Small intestine (tissue), 7 donors: ENCODE measurements around the gene HUS1B. TPM values are rescaled to one million over a fixed set of nuclear protein-coding genes. Genes with fewer than 3 reads are reported as not detected.
"Not testable (repeated sequence)": the region's sequence is repeated elsewhere in the genome, so short reads cannot be mapped to it uniquely, and the experiment has no call there.

Experiments
- DNase-seq, 2 donors: peaks; one replicate each; pipeline versions ENCODE4 v3.0.0 to v3.0.0-alpha.2; 2013
- FAIRE-seq: peaks from 2 replicates; lab custom pipeline; 2012; peaks lifted over from hg19 to GRCh38; lab: Jason Lieb, UNC
- H3K27ac ChIP-seq, 3 donors: one replicate each; pipeline ENCODE4 v1.5.1; 2013; ENCODE audit warnings: low read length in 2 of 3, mild to moderate bottlenecking in 2 of 3, control low read depth in 1 of 3, inconsistent platforms in 1 of 3, low read depth in 1 of 3, moderate library complexity in 1 of 3
- H3K27me3 ChIP-seq, 3 donors: one replicate each; pipeline ENCODE4 v1.6.1; 2013; ENCODE audit warnings: low read length in 3 of 3, inconsistent platforms in 1 of 3; ENCODE audit not compliant: control insufficient read depth in 3 of 3, insufficient read depth in 3 of 3
- H3K36me3 ChIP-seq, 3 donors: one replicate each; pipeline ENCODE4 v1.6.1; 2013; ENCODE audit warnings: low read length in 3 of 3, inconsistent platforms in 1 of 3, low read depth in 1 of 3, mild to moderate bottlenecking in 1 of 3, moderate library complexity in 1 of 3; ENCODE audit not compliant: control insufficient read depth in 3 of 3, insufficient read depth in 2 of 3
- H3K4me1 ChIP-seq, 3 donors: one replicate each; pipeline ENCODE4 v1.6.1; 2013; ENCODE audit warnings: low read length in 2 of 3, inconsistent platforms in 1 of 3, low read depth in 1 of 3, mild to moderate bottlenecking in 1 of 3, moderate library complexity in 1 of 3; ENCODE audit not compliant: control insufficient read depth in 3 of 3, insufficient read depth in 2 of 3
- H3K4me3 ChIP-seq, 3 donors: one replicate each; pipeline ENCODE4 v1.5.1; 2013; ENCODE audit warnings: low read length in 3 of 3, control low read depth in 1 of 3, inconsistent platforms in 1 of 3, low read depth in 1 of 3, mild to moderate bottlenecking in 1 of 3, moderate library complexity in 1 of 3
- H3K9me3 ChIP-seq, 2 donors: one replicate each; pipeline ENCODE4 v1.6.1; 2013; ENCODE audit warnings: low read depth in 1 of 2, low read length in 1 of 2; ENCODE audit not compliant: control insufficient read depth in 2 of 2, insufficient read depth in 1 of 2
- WGBS, 3 donors: extraction: QIAGEN DNeasy Blood & Tissue Kit; methylation state at CpG; one replicate each; pipeline ENCODE4 v1.1.7; 2013; 5-methylcytosine and 5-hydroxymethylcytosine counted together
- polyA plus RNA-seq, 4 donors: library from polyadenylated mRNA; stranded (reverse) in 3 of 4; unstranded in 1 of 4; fragments of 200-250 nt in 3 of 4; fragments of 120-200 nt in 1 of 4; gene quantifications; one replicate each; pipeline versions ENCODE4 v1.2.1 to v1.2.3, GENCODE V29; 2013
- donor health status: healthy with polysubstance abuse.
- donor health status: control.
- donor health status: control.
- donor health status: Bipolar disorder and iron deficiency.
- donor health status: healthy.

HUS1B gene
- polyA plus RNA-seq, 4 donors = 0.19 to 0.27 TPM; not detected in 2

DNA sequence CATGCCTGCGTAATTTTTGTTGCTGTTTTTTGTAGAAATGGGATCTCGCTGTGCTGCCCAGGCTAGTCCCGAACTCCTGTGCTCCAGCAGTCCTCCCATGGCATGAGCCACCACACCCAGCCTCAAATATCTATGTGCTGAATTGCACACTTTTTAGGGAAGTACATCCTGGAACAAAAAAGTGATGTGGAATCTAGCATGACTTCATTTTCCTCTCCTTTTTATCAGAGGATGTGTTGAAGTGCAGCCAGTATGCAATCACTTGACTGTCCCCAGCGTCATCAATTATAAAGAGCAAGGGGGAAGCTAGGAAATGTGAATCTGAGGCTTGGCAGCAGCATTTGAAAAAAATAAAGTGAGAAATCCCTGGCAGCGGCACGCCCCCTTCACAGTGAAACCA, 42.4 kb upstream of the HUS1B start:
- FAIRE-seq = no peak
- no peaks in the 10 kb centered on the region for H3K9me3 ChIP-seq
- peaks cover 0 to 13% (median 0%) of the 10 kb centered on the region in 3 donors for H3K27me3 ChIP-seq
- 62 to 69% (median 68%) methylated on average over 6 of the region's 6 CpGs for WGBS, 3 donors
- H3K4me1 ChIP-seq = no peaks in the 10 kb centered on the region
- DNase-seq = no peak
- H3K4me3 ChIP-seq = no peak overlapping the region
- peak overlapping the region in 1 of 3 donors; percentile 20 for H3K27ac ChIP-seq
- no peaks in the 10 kb centered on the region for H3K36me3 ChIP-seq

DNA sequence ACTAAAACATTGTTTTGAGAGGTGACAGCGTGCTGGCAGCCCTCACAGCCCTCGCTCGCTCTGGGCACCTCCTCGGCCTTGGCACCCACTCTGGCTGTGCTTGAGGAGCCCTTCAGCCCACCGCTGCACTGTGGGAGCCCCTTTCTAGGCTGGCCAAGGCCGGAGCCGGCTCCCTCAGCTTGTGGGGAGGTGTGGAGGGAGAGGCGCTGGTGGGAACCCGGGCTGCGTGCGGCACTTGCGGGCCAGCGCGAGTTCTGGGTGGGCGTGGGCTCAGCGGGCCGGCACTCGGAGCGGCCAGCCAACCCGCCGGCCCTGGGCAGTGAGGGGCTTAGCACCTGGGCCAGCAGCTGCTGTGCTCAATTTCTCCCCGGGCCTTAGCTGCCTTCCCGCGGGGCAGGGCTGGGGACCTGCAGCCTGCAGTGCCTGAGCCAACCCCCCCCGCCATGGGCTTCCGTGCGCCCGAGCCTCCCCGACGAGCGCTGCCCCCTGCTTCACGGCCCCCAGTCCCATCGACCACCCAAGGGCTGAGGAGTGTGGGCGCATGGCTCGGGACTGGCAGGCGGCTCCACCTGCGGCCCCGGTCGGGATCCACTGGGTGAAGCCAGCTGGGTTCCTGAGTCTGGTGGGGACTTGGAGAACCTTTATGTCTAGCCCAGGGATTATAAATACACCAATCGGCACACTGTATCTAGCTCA, 37.7 kb upstream of the HUS1B start:
- DNase-seq, FAIRE-seq: not testable (repeated sequence)
- WGBS, 3 donors = 97 to 98% (median 97%) methylated on average over 37 to 40 of the region's 40 CpGs

DNA sequence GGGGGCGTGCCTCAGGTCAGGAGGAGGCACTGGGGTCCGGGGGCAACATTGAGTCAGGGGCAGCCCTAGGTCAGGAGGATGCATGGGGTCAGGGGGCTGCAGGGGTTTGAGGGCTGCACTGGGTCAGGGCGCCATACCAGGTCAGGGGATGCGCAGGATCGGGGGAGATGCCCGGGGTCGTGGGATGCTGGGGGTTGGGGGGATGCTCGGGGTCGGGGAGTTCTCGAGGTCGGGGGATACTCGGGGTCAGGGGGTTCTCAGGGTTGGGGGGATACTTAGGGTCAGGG, 36.8 kb upstream of the HUS1B start:
- Histone ChIP-seq H3K36me3 (peaks cover 0 to 5% (median 0%) of the 10 kb centered on the region in 3 donors), H3K27me3 (no peaks in the 10 kb centered on the region), H3K9me3 (no peaks in the 10 kb centered on the region), H3K4me1 (peaks cover 0 to 3% (median 0%) of the 10 kb centered on the region in 3 donors), H3K27ac (no peak overlapping the region), H3K4me3 (peak overlapping the region in 1 of 3 donors; percentile 85)
- DNase-seq (no peak), FAIRE-seq (no peak)
- WGBS, 3 donors = 73 to 89% (median 84%) methylated on average over 10 to 12 of the region's 12 CpGs

More for the DNA sequence above, 37.7 kb upstream of the HUS1B start:
- not testable (repeated sequence) for H3K9me3 ChIP-seq, H3K4me3 ChIP-seq, H3K36me3 ChIP-seq, H3K27ac ChIP-seq, H3K27me3 ChIP-seq, H3K4me1 ChIP-seq

DNA sequence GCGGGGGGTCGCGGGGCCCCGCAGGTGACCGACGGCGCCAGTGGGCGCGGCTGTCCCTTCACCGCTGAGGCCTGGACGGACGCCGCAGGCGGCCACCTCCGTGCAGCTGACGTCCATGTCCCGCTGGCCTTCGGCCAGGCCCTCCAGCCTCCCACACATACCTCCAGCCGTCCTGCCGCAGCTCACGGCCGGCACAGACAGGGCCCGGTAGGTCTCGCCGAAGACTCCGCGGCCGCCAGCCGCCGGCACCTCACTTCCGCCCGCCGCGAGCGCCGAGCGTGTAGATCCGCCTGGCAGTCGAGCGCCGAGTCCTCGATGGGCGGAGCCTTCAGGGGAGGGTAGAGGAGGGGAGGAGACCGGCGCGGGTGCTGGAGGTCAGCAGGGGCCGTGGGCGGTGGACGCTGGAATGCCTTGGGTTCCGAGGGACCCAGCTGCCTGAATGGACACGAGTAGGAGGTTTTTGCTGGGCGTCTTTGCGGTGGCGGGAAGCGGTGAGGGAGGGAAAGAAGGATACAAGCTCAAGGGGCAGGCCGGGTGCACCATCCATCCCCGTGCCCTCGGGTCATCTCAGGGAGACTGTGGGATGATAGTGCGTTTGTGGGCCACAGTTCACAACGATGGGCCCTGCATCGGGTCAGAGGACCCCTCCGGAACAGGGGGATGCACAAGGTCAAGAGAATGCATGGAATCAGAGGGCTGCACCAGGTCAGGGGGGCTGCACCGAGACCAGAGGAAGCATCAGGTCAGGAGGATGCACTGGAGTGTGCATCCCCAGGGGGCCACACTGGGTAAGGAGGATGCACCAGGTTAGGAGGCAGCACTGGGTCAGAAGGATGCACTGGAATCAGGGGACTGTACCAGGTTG, 36.2 kb upstream of the HUS1B start, which contains the start of gene EXOC2:
TSS of gene EXOC2 (minus strand) at position 282 of the 865 bp plus-strand sequence. CDS start 55,321 bp downstream, outside the sequence.
- Histone ChIP-seq H3K9me3 (no peaks in the 10 kb centered on the region), H3K27ac (peak within 1 kb of the TSS; percentile 75 to 95 (median 80)), H3K4me1 (peaks cover 0 to 3% (median 0%) of the 10 kb centered on the region in 3 donors), H3K4me3 (peak within 1 kb of the TSS; percentile 74 to 95 (median 85)), H3K36me3 (peaks cover 0 to 5% (median 0%) of the 10 kb centered on the region in 3 donors), H3K27me3 (no peaks in the 10 kb centered on the region)
- DNase-seq (peak; percentile 84 to 93), FAIRE-seq (no peak)
- WGBS, 3 donors = 1% methylated on average over 48 to 63 of the region's 63 CpGs

DNA sequence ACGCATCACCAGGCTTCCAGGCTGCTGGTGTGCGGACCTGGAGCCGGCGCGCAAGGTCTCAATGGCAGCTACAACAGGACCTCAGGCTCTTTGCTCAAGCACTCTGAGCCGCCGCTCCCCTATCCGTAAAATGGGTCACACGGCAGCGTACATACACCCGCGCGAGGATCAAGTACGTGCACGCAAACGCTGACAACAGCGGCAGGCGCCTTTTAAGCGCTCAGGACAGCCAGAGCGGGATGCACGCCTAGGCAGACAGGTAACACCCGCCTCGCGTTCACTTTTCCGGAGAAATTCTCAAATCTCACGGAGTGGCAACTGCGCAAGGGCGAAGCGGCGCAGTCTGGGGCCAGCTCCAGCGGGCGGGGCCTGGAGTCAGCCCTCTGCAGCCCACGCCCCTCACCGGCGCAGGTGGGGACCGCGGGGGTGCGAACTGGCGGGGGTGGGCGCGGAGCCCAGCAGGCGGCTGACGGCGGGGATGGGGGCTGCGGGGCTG, 35.5 kb upstream of the HUS1B start:
- FAIRE-seq (no peak), DNase-seq (peak; percentile 64 to 74)
- Histone ChIP-seq H3K36me3 (peaks cover 0 to 5% (median 0%) of the 10 kb centered on the region in 3 donors), H3K4me3 (peak overlapping the region; percentile 74 to 95 (median 85)), H3K27me3 (no peaks in the 10 kb centered on the region), H3K27ac (peak overlapping the region; percentile 60 to 95 (median 75)), H3K9me3 (no peaks in the 10 kb centered on the region), H3K4me1 (peaks cover 0 to 3% (median 0%) of the 10 kb centered on the region in 3 donors)
- WGBS, 3 donors = 0 to 1% (median 0%) methylated on average over 35 to 45 of the region's 45 CpGs

DNA sequence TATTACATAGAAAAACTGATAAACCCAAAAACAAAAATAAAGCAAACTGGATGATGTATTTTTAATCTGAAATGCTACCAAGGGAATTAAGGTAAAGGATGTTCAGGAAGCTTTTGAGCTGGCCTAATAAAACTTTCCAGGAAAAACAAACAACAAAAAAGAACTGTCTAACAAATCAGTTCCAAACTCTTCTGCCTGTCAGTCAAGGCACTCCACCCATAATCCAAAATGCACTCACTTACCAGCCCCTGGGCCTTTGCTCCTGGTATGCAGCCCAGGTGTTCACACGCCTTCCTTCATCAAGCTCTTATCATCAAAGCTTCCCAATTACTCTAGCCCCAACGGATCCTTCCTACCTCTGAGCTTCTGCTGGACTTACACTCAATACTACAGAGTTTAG, 32.3 kb upstream of the HUS1B start:
- Histone ChIP-seq H3K9me3 (no peaks in the 10 kb centered on the region), H3K36me3 (peaks cover 0 to 5% (median 0%) of the 10 kb centered on the region in 3 donors), H3K27ac (no peak overlapping the region), H3K4me3 (no peak overlapping the region), H3K4me1 (peaks cover 0 to 3% (median 0%) of the 10 kb centered on the region in 3 donors), H3K27me3 (no peaks in the 10 kb centered on the region)
- no peak for FAIRE-seq
- no peak for DNase-seq
- WGBS, 3 donors = 25 to 36% (median 33%) methylated on average over 2 of the region's 2 CpGs

DNA sequence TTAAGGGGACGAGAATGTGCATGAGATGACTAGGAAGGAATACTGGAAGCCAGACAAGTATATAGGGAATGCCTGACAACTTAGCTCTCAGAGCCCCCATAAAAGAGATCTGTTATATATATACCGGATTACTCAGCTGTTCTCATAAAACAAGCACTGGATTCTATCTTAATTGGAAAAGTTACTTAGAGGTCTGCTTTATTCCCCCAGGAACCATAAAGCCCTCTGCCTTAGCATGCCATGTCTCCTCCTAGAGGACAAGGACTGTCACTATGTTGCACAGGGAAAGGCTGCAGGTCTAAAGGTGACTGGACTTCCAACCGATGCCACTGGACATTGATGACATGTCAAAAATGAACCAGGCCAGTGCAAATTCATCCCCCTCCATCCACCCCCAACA, 29.6 kb upstream of the HUS1B start:
- H3K4me1 ChIP-seq = peaks cover 0 to 2% (median 0%) of the 10 kb centered on the region in 3 donors
- H3K36me3 ChIP-seq = peaks cover 0 to 5% (median 0%) of the 10 kb centered on the region in 3 donors
- 77 to 90% (median 85%) methylated on average over 3 of the region's 3 CpGs for WGBS, 3 donors
- no peak overlapping the region for H3K27ac ChIP-seq
- H3K9me3 ChIP-seq = no peaks in the 10 kb centered on the region
- DNase-seq (no peak), FAIRE-seq (no peak)
- H3K27me3 ChIP-seq = no peaks in the 10 kb centered on the region
- H3K4me3 ChIP-seq = no peak overlapping the region
